K562 (cell line): Measurements from ENCODE around the gene COPS4. TPM values are rescaled to one million over a fixed set of nuclear protein-coding genes. Genes with fewer than 3 reads are reported as not detected.
A peak's percentile ranks its signal among the peaks of the same experiment; 100 is the strongest.

Experiments
- BRF1 ChIP-seq: IDR thresholded peaks from 3 replicates; pipeline ENCODE4 v1.6.1; 2011; ENCODE audit warnings: borderline replicate concordance, mild to moderate bottlenecking; ENCODE audit not compliant: insufficient read length; ENCODE audit errors: extremely low read depth
- CHD2 ChIP-seq: IDR thresholded peaks from 2 replicates; pipeline ENCODE4 v1.6.1; 2011; ENCODE audit warnings: low read depth, low read length
- COPS2 ChIP-seq: fragments of 450-650 bp; conservative IDR thresholded peaks from 2 replicates; pipeline ENCODE4 v1.6.1; 2016; ENCODE audit warnings: mild to moderate bottlenecking, moderate library complexity
- CREB1 ChIP-seq, 2 experiments: sonication (generic) in 1 of 2; formaldehyde crosslinking in 1 of 2; IDR thresholded peaks; 2 replicates each; pipeline versions ENCODE4 v1.6.1 to v1.8.0; 2012 to 2022; ENCODE audit warnings: inconsistent platforms in 1 of 2, mild to moderate bottlenecking in 1 of 2, missing genetic modification reagents in 1 of 2, moderate library complexity in 1 of 2
- DIDO1 ChIP-seq: fragments of 450-650 bp; IDR thresholded peaks from 2 replicates; pipeline ENCODE4 v1.6.1; 2016; ENCODE audit warnings: low read depth, missing biosample characterization, missing genetic modification characterization
- HDAC8 ChIP-seq: fragments of 450-650 bp; IDR thresholded peaks from 2 replicates; pipeline ENCODE4 v1.6.1; 2016; ENCODE audit warnings: mild to moderate bottlenecking, missing genetic modification characterization, moderate library complexity, missing compliant biosample characterization
- LEF1 ChIP-seq: fragments of 450-650 bp; IDR thresholded peaks from 2 replicates; pipeline ENCODE4 v1.6.1; 2016; ENCODE audit warnings: mild to moderate bottlenecking
- MCM2 ChIP-seq: fragments of 450-650 bp; IDR thresholded peaks from 2 replicates; pipeline ENCODE4 v1.6.1; 2017; ENCODE audit warnings: low read depth, mild to moderate bottlenecking
- NRF1 ChIP-seq, 2 experiments: fragments of 450-650 bp; IDR thresholded peaks in 1 of 2; conservative IDR thresholded peaks in 1 of 2; 2 replicates each; pipeline ENCODE4 v1.6.1; 2014; ENCODE audit warnings: mild to moderate bottlenecking in 2 of 2
- PHB ChIP-seq: fragments of 250-450 bp; sonication (Bioruptor Pico); IDR thresholded peaks from 2 replicates; pipeline ENCODE4 v1.5.0; 2021
- SIN3B ChIP-seq: fragments of 450-650 bp; IDR thresholded peaks from 2 replicates; pipeline ENCODE4 v1.6.1; 2017; ENCODE audit warnings: low read depth, mild to moderate bottlenecking, moderate library complexity
- YBX1 ChIP-seq: fragments of 450-650 bp; IDR thresholded peaks from 2 replicates; pipeline ENCODE4 v1.7.1; 2016; ENCODE audit warnings: mild to moderate bottlenecking
- ZNF165 ChIP-seq: fragments of 250-450 bp; sonication (Bioruptor Pico); IDR thresholded peaks from 2 replicates; pipeline ENCODE4 v1.4.0; 2020; ENCODE audit warnings: borderline replicate concordance
- ZNF232 ChIP-seq: sonication (generic); formaldehyde crosslinking; IDR thresholded peaks from 2 replicates; pipeline ENCODE4 v1.8.0; 2022; ENCODE audit warnings: mild to moderate bottlenecking, missing genetic modification reagents
- ZNF253 ChIP-seq: fragments of 250-450 bp; sonication (Bioruptor Pico); conservative IDR thresholded peaks from 2 replicates; pipeline ENCODE4 v1.6.1; 2021; ENCODE audit warnings: mild to moderate bottlenecking
- ZNF589 ChIP-seq: fragments of 200-800 bp; sonication (Bioruptor generic); IDR thresholded peaks from 2 replicates; pipeline ENCODE4 v1.6.1; 2016; ENCODE audit warnings: low read depth, missing genetic modification characterization, missing compliant biosample characterization
- ZNF668 ChIP-seq: fragments of 250-450 bp; sonication (Bioruptor Pico); IDR thresholded peaks from 2 replicates; pipeline ENCODE4 v1.8.0; 2022; ENCODE audit warnings: mild to moderate bottlenecking, inconsistent platforms
- polyA plus RNA-seq, 8 experiments: library from polyadenylated mRNA; depleted of rRNA in 4 of 8; stranded (reverse) in 5 of 8; unstranded in 3 of 8; fragments of >200 nt; fragmentation: Nextera tagmentation in 2 of 8; fragmentation: Illumina TruSeq in 1 of 8; extraction: Ambion mirVana in 2 of 8; extraction: Trizol in 1 of 8; gene quantifications; 2 replicates each; pipeline versions ENCODE4 v1.2.1 to v1.2.3, GENCODE V29; 2011 to 2014; ENCODE audit warnings: inconsistent platforms in 1 of 8, missing spikeins in 1 of 8
- total RNA-seq, 7 experiments: library from RNA; depleted of rRNA in 6 of 7; stranded (reverse); fragments of >200 nt in 6 of 7; fragmentation: Illumina TruSeq in 2 of 7; extraction: Trizol in 2 of 7; gene quantifications; 2 replicates each; pipeline versions ENCODE4 v1.2.1 to v1.2.3, GENCODE V29; 2011 to 2021; ENCODE audit warnings: low replicate concordance in 1 of 7
- TF ChIP-seq, protein P1 (sequence below): fragments of 450-650 bp; IDR thresholded peaks from 2 replicates; pipeline ENCODE4 v1.6.1; 2016; ENCODE audit warnings: low read depth, mild to moderate bottlenecking, moderate library complexity
- TF ChIP-seq, protein P2 (sequence below): IDR thresholded peaks from 3 replicates; pipeline ENCODE4 v1.6.1; 2011; ENCODE audit warnings: borderline replicate concordance, mild to moderate bottlenecking; ENCODE audit not compliant: insufficient read length, insufficient read depth
- TF ChIP-seq, protein P3 (sequence below): conservative IDR thresholded peaks from 2 replicates; pipeline ENCODE4 v1.6.1; 2011; ENCODE audit warnings: low read depth, mild to moderate bottlenecking, low read length; ENCODE audit not compliant: control insufficient read depth
- TF ChIP-seq, protein P4 (sequence below): fragments of 450-650 bp; formaldehyde crosslinking; IDR thresholded peaks from 2 replicates; pipeline ENCODE4 v1.4.0; 2020; ENCODE audit warnings: mild to moderate bottlenecking, moderate library complexity
- TF ChIP-seq, protein P5 (sequence below): fragments of 450-650 bp; conservative IDR thresholded peaks from 2 replicates; pipeline ENCODE4 v1.6.1; 2016; ENCODE audit warnings: missing genetic modification characterization, low read depth, mild to moderate bottlenecking, control low read depth, missing compliant biosample characterization

The COPS4 gene
- total and polyA plus RNA-seq, 9 of the 15 experiments (the other 6 are each of a cell fraction or from before 2014, with no cell fraction given): 44.7 to 180 (median 70.9) TPM

DNA sequence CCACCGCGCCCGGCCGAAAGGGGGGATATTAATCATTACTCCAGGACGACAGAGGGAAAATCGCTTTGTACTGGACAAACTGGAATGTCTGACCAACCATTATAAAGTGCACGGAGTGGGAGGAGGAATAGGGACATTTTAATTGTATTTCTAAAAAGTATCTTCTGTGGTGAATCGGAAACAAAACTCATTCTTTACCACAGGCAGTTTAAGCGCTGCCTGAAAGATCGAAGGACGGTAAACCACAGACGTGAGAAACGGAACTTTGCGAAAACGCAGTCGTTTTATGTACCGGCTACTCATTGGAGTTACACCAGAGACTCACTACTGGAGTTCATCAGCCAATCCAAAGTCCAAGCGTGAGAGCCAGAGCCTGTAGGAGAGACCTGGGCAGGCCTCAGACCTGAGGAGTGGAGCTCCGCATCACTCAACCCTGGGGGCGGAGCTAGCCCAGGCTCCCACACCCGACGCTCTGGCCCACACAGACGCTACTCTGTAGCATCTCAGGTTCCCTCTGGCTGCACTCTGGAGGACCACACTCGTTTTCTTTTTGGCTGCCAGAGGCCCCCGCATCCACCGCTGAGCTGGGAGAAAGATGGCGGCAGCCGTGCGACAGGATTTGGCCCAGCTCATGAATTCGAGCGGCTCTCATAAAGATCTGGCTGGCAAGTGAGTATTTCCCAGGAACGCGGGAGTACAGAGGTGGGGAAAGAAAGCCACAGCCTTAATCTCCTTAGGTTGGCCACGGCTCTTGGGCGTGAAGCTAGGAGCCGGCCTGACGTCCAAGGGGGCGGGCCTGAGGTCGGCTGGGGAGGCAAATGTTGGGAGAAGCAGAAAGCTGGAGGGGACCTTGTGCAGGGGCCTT lies at the start of gene COPS4 (continued):
- TF ChIP-seq ZNF589: 0 out of 2 replicates have a peak, but pooled peaks have one; percentile 66
- TF ChIP-seq, protein P1, sequence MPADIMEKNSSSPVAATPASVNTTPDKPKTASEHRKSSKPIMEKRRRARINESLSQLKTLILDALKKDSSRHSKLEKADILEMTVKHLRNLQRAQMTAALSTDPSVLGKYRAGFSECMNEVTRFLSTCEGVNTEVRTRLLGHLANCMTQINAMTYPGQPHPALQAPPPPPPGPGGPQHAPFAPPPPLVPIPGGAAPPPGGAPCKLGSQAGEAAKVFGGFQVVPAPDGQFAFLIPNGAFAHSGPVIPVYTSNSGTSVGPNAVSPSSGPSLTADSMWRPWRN: peak; percentile 54; the same call in 1 of the 2 replicates
- TF ChIP-seq ZNF165 (CRISPR knock-in tag): no peak
- TF ChIP-seq ZNF668 (CRISPR knock-in tag): no peak
- TF ChIP-seq LEF1: peak; percentile 55; the same call in 1 of the 2 replicates
- TF ChIP-seq, protein P2, sequence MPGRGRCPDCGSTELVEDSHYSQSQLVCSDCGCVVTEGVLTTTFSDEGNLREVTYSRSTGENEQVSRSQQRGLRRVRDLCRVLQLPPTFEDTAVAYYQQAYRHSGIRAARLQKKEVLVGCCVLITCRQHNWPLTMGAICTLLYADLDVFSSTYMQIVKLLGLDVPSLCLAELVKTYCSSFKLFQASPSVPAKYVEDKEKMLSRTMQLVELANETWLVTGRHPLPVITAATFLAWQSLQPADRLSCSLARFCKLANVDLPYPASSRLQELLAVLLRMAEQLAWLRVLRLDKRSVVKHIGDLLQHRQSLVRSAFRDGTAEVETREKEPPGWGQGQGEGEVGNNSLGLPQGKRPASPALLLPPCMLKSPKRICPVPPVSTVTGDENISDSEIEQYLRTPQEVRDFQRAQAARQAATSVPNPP: no peak
- TF ChIP-seq COPS2: no peak
- TF ChIP-seq DIDO1 (tag): peak; percentile 88
- TF ChIP-seq BRF1: no peak
- no peak for TF ChIP-seq HDAC8 (tag)
- TF ChIP-seq CREB1 (IDR thresholded peaks at IDR 0.05): peak; percentile 63
- peak; percentile 65; the same call in 1 of the 2 replicates for TF ChIP-seq CREB1 (CRISPR knock-in tag; IDR thresholded peaks at IDR 0.05)
- TF ChIP-seq, protein P3, sequence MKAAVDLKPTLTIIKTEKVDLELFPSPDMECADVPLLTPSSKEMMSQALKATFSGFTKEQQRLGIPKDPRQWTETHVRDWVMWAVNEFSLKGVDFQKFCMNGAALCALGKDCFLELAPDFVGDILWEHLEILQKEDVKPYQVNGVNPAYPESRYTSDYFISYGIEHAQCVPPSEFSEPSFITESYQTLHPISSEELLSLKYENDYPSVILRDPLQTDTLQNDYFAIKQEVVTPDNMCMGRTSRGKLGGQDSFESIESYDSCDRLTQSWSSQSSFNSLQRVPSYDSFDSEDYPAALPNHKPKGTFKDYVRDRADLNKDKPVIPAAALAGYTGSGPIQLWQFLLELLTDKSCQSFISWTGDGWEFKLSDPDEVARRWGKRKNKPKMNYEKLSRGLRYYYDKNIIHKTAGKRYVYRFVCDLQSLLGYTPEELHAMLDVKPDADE: 0 out of 2 replicates have a peak, but pooled peaks have one; percentile 29
- TF ChIP-seq, protein P4, sequence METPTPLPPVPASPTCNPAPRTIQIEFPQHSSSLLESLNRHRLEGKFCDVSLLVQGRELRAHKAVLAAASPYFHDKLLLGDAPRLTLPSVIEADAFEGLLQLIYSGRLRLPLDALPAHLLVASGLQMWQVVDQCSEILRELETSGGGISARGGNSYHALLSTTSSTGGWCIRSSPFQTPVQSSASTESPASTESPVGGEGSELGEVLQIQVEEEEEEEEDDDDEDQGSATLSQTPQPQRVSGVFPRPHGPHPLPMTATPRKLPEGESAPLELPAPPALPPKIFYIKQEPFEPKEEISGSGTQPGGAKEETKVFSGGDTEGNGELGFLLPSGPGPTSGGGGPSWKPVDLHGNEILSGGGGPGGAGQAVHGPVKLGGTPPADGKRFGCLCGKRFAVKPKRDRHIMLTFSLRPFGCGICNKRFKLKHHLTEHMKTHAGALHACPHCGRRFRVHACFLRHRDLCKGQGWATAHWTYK (CRISPR knock-in tag): 0 out of 2 replicates have a peak, but pooled peaks have one; percentile 31
- peak; percentile 71 to 81 for TF ChIP-seq NRF1 (conservative IDR thresholded peaks at IDR 0.05 in 1 of 2, IDR thresholded peaks at IDR 0.05 in 1 of 2)
- TF ChIP-seq PHB (CRISPR knock-in tag): no peak
- no peak for TF ChIP-seq ZNF253 (CRISPR knock-in tag)
- TF ChIP-seq SIN3B: peak; percentile 85
- no peak for TF ChIP-seq CHD2
- TF ChIP-seq, protein P5, sequence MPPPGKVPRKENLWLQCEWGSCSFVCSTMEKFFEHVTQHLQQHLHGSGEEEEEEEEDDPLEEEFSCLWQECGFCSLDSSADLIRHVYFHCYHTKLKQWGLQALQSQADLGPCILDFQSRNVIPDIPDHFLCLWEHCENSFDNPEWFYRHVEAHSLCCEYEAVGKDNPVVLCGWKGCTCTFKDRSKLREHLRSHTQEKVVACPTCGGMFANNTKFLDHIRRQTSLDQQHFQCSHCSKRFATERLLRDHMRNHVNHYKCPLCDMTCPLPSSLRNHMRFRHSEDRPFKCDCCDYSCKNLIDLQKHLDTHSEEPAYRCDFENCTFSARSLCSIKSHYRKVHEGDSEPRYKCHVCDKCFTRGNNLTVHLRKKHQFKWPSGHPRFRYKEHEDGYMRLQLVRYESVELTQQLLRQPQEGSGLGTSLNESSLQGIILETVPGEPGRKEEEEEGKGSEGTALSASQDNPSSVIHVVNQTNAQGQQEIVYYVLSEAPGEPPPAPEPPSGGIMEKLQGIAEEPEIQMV (tag): no peak
- no peak for TF ChIP-seq MCM2
- TF ChIP-seq ZNF232 (CRISPR knock-in tag): no peak
- no peak for TF ChIP-seq YBX1
